Liver (tissue), 10 donors: Measurements from ENCODE around the gene MECP2. TPM values are rescaled to one million over a fixed set of nuclear protein-coding genes. Genes with fewer than 3 reads are reported as not detected.

Experiments
- DNase-seq: peaks from one replicate; pipeline ENCODE4 v3.0.0-alpha.2; 2017; ENCODE audit warnings: low spot score
- H3K27ac ChIP-seq, 2 donors: one replicate each; pipeline ENCODE4 v1.7.0; 2013; ENCODE audit warnings: inconsistent platforms in 2 of 2, low read length in 2 of 2, control low read depth in 1 of 2, low read depth in 1 of 2, mild to moderate bottlenecking in 1 of 2
- H3K27me3 ChIP-seq, 4 donors: one replicate each; pipeline versions ENCODE4 v1.6.1 to v1.7.0; 2013; ENCODE audit warnings: low read length in 3 of 4, inconsistent platforms in 1 of 4, mild to moderate bottlenecking in 1 of 4, moderate library complexity in 1 of 4; ENCODE audit not compliant: control insufficient read depth in 4 of 4, insufficient read depth in 4 of 4
- H3K36me3 ChIP-seq, 4 donors: one replicate each; pipeline versions ENCODE4 v1.6.1 to v1.7.0; 2013; ENCODE audit warnings: low read length in 3 of 4, mild to moderate bottlenecking in 3 of 4, low read depth in 1 of 4, moderate library complexity in 1 of 4; ENCODE audit not compliant: control insufficient read depth in 4 of 4, insufficient read depth in 3 of 4
- H3K4me1 ChIP-seq, 4 donors: one replicate each; pipeline versions ENCODE4 v1.6.1 to v1.7.0; 2013; ENCODE audit warnings: low read length in 3 of 4, mild to moderate bottlenecking in 3 of 4, moderate library complexity in 1 of 4; ENCODE audit not compliant: control insufficient read depth in 4 of 4, insufficient read depth in 4 of 4
- H3K4me3 ChIP-seq, 3 donors: one replicate each; pipeline versions ENCODE4 v1.6.1 to v1.7.0; 2013; ENCODE audit warnings: low read length in 3 of 3, control low read depth in 1 of 3, low read depth in 1 of 3, mild to moderate bottlenecking in 1 of 3
- H3K9ac ChIP-seq, 2 donors: one replicate each; pipeline ENCODE4 v1.7.0; 2013; ENCODE audit warnings: low read length in 2 of 2, mild to moderate bottlenecking in 2 of 2, moderate library complexity in 2 of 2, control low read depth in 1 of 2, low read depth in 1 of 2
- H3K9me3 ChIP-seq, 4 donors: one replicate each; pipeline versions ENCODE4 v1.6.1 to v1.7.0; 2013; ENCODE audit warnings: low read length in 3 of 4; ENCODE audit not compliant: control insufficient read depth in 4 of 4
- FOXA1 ChIP-seq: IDR thresholded peaks from 2 replicates; pipeline ENCODE4 v1.6.1; 2016; ENCODE audit warnings: antibody characterized with exemption
- FOXA2 ChIP-seq: IDR thresholded peaks from 2 replicates; pipeline ENCODE4 v1.6.1; 2016; ENCODE audit warnings: antibody characterized with exemption
- MAX ChIP-seq: IDR thresholded peaks from 2 replicates; pipeline ENCODE4 v1.6.1; 2016; ENCODE audit warnings: antibody characterized with exemption
- NR2F2 ChIP-seq: IDR thresholded peaks from 2 replicates; pipeline ENCODE4 v1.6.1; 2016; ENCODE audit warnings: antibody characterized with exemption
- RAD21 ChIP-seq, 2 donors: IDR thresholded peaks; 2 replicates each; pipeline ENCODE4 v1.6.1; 2016; ENCODE audit warnings: antibody characterized with exemption in 2 of 2, mild to moderate bottlenecking in 2 of 2
- SP1 ChIP-seq: IDR thresholded peaks from 2 replicates; pipeline ENCODE4 v1.6.1; 2018; ENCODE audit warnings: antibody characterized with exemption, mild to moderate bottlenecking
- TAF1 ChIP-seq: conservative IDR thresholded peaks from 2 replicates; pipeline ENCODE4 v1.6.1; 2016; ENCODE audit warnings: antibody characterized with exemption, mild to moderate bottlenecking
- WGBS: extraction: QIAGEN DNeasy Blood & Tissue Kit; methylation state at CpG from one replicate; pipeline ENCODE4 v1.1.7; 2013; 5-methylcytosine and 5-hydroxymethylcytosine counted together
- polyA plus RNA-seq, 2 donors: library from polyadenylated mRNA; stranded (reverse) in 1 of 2; unstranded in 1 of 2; fragments of 200-250 nt in 1 of 2; fragments of >200 nt in 1 of 2; fragmentation: Nextera tagmentation in 1 of 2; extraction: Ambion mirVana in 1 of 2; gene quantifications; one replicate each; pipeline versions ENCODE4 v1.2.1 to v1.2.3, GENCODE V29; 2013 to 2015
- small RNA-seq: library from RNA; depleted of rRNA; stranded (forward); fragments of <200 nt; gene quantifications from one replicate; pipeline ENCODE3, GENCODE V24; 2014
- total RNA-seq, 2 donors: library from RNA; depleted of rRNA; stranded (reverse); fragments of >200 nt; gene quantifications; one replicate each; pipeline ENCODE4 v1.2.3, GENCODE V29; 2014
- donor health status: healthy.
- donor health status: healthy.
- donor health status: healthy.
- donor health status: healthy.
- donor health status: healthy.

The MECP2 gene
- total and polyA plus RNA-seq, 4 donors = 6.9 to 22.0 (median 10.0) TPM

- 30% methylated on average over 20 of the region's 20 CpGs for WGBS
- Histone ChIP-seq H3K4me3 (peak overlapping the region; percentile 75 to 81 (median 81)), H3K4me1 (peaks cover 13 to 38% (median 34%) of the 10 kb centered on the region in 4 donors), H3K36me3 (no peaks in the 10 kb centered on the region), H3K27ac (peak overlapping the region; percentile 72 to 95), H3K27me3 (no peaks in the 10 kb centered on the region), H3K9me3 (no peaks in the 10 kb centered on the region), H3K9ac (peak overlapping the region; percentile 43 to 50)
- TF ChIP-seq MAX (no peak), FOXA2 (no peak), FOXA1 (no peak), SP1 (no peak), TAF1 (no peak), RAD21 (IDR thresholded peaks at IDR 0.05) (no peak)
- DNase-seq = no peak
These were observed 124.2 kb downstream of the MECP2 start for GRCh38 chrX:153973127-153974002.

- Histone ChIP-seq H3K9ac (peak within 1 kb of the TSS; percentile 57 to 92), H3K4me1 (peaks cover 13 to 46% (median 42%) of the 10 kb centered on the region in 4 donors), H3K27me3 (no peaks in the 10 kb centered on the region), H3K4me3 (peak within 1 kb of the TSS; percentile 76 to 98 (median 81)), H3K9me3 (no peaks in the 10 kb centered on the region), H3K36me3 (no peaks in the 10 kb centered on the region), H3K27ac (peak within 1 kb of the TSS; percentile 95 to 100)
- peak; percentile 82 for DNase-seq
- TF ChIP-seq NR2F2 (no peak), SP1 (peak; percentile 5)
- under 1% methylated on average over 98 of the region's 103 CpGs for WGBS
These were observed 125.0 kb downstream of the MECP2 start, which contains the start of gene TMEM187 for GRCh38 chrX:153972368-153973126. Gene TMEM187, plus strand, starts transcription at chrX:153972754. Its CDS starts 9,309 bp downstream, at chrX:153982063.

Small RNAs within 50 kb of the gene (small RNA-seq; reads per million reads assigned to genes)
- gene MIR3202-1 = not detected

Other genes with a start within 250 kb of the MECP2 start
- gene L1CAM, start 211.5 kb downstream of the MECP2 start, total RNA-seq = under 1 TPM in 1 of 2 donors, not detected in 1; 0.59 TPM
- under 1 TPM; 0.28 to 0.39 TPM for gene L1CAM, start 211.5 kb downstream of the MECP2 start, polyA plus RNA-seq
- not detected for gene AVPR2, start 193.0 kb downstream of the MECP2 start, total RNA-seq
- under 1 TPM in 1 of 2 donors, not detected in 1; 0.05 TPM for gene AVPR2, start 193.0 kb downstream of the MECP2 start, polyA plus RNA-seq
- gene ARHGAP4, start 171.5 kb downstream of the MECP2 start, total RNA-seq = 10 to 100 TPM; 12.5 to 28.1 TPM
- 1 to 10 TPM; 3.3 to 8.0 TPM for gene ARHGAP4, start 171.5 kb downstream of the MECP2 start, polyA plus RNA-seq
- 10 to 100 TPM; 20.5 to 30.6 TPM for gene NAA10, start 162.7 kb downstream of the MECP2 start, total RNA-seq
- gene NAA10, start 162.7 kb downstream of the MECP2 start, polyA plus RNA-seq = 10 to 100 TPM; 58.2 to 58.8 TPM
- gene RENBP, start 153.1 kb downstream of the MECP2 start, total RNA-seq = 1 to 10 TPM; 7.5 to 7.9 TPM
- 1 to 10 TPM; 1.0 to 6.4 TPM for gene RENBP, start 153.1 kb downstream of the MECP2 start, polyA plus RNA-seq
- 10 to 100 TPM; 15.6 to 26.9 TPM for gene HCFC1, start 125.9 kb downstream of the MECP2 start, total RNA-seq
- 10 to 100 TPM in 1 of 2 donors, 1 to 10 TPM in 1; 7.9 to 12.1 TPM for gene HCFC1, start 125.9 kb downstream of the MECP2 start, polyA plus RNA-seq
- 1 to 10 TPM; 2.9 TPM for gene TMEM187, start 125.0 kb downstream of the MECP2 start, total RNA-seq
- 1 to 10 TPM; 5.3 to 5.8 TPM for gene TMEM187, start 125.0 kb downstream of the MECP2 start, polyA plus RNA-seq
- 10 to 100 TPM; 17.6 to 35.6 TPM for gene IRAK1, start 77.8 kb downstream of the MECP2 start, total RNA-seq
- 10 to 100 TPM; 19.1 to 55.8 TPM for gene IRAK1, start 77.8 kb downstream of the MECP2 start, polyA plus RNA-seq
- not detected for gene OPN1LW, start 46.5 kb upstream of the MECP2 start, total RNA-seq
- gene OPN1LW, start 46.5 kb upstream of the MECP2 start, polyA plus RNA-seq = not detected
- not detected for gene OPN1MW, start 84.9 kb upstream of the MECP2 start, total RNA-seq
- not detected for gene OPN1MW, start 84.9 kb upstream of the MECP2 start, polyA plus RNA-seq
- not detected for gene OPN1MW2, start 122.0 kb upstream of the MECP2 start, total RNA-seq
- not detected for gene OPN1MW2, start 122.0 kb upstream of the MECP2 start, polyA plus RNA-seq
- not detected for gene OPN1MW3, start 159.9 kb upstream of the MECP2 start, total RNA-seq
- not detected for gene OPN1MW3, start 159.9 kb upstream of the MECP2 start, polyA plus RNA-seq
- gene TEX28, start 197.4 kb upstream of the MECP2 start, total RNA-seq = not detected
- gene TEX28, start 197.4 kb upstream of the MECP2 start, polyA plus RNA-seq = not detected
- gene TKTL1, start 198.1 kb upstream of the MECP2 start, total RNA-seq = under 1 TPM in 1 of 2 donors, not detected in 1; under 0.01 TPM
- not detected for gene TKTL1, start 198.1 kb upstream of the MECP2 start, polyA plus RNA-seq